Endothelial cell of umbilical vein (primary cell): ENCODE data around the gene CDK6. TPM values are rescaled to one million over a fixed set of nuclear protein-coding genes. Genes with fewer than 3 reads are reported as not detected.

Experiments used
- BruUV-seq: library from RNA; stranded (reverse); fragments of 400-500 nt; replicated peaks from 2 replicates; lab custom pipeline; 2021; lab: Mats Ljungman, UMichigan
- CTCF ChIA-PET: fragments of 300-600, 350-600 bp; sonication (Branson Sonifier 250); formaldehyde crosslinking; loops from one replicate; lab custom pipeline; 2021; ENCODE audit warnings: antibody characterized with exemption, inconsistent platforms; lab: Charles Lee
- POLR2A ChIA-PET: fragments of 300-600, 350-600 bp; sonication (Branson Sonifier 250); formaldehyde crosslinking; loops from one replicate; lab custom pipeline; 2021; ENCODE audit warnings: antibody characterized with exemption, inconsistent platforms; lab: Charles Lee
- DNase-seq: peaks from one replicate; pipeline ENCODE4 v3.0.0-alpha.2; 2011; ENCODE audit warnings: low read depth, low spot score
- FAIRE-seq: peaks from 2 replicates; lab custom pipeline; 2011; peaks lifted over from hg19 to GRCh38; lab: Jason Lieb, UNC
- H2AFZ ChIP-seq: 2 replicates; pipeline ENCODE4 v1.6.0; 2012; ENCODE audit warnings: low read depth, low read length, control low read depth, inconsistent platforms
- H3K27ac ChIP-seq: 2 replicates; pipeline ENCODE4 v1.5.1; 2011; ENCODE audit warnings: low read depth, mild to moderate bottlenecking, control low read depth, low read length, moderate library complexity; ENCODE audit not compliant: insufficient read depth
- H3K27me3 ChIP-seq, 2 experiments: 2 replicates each; pipeline versions ENCODE4 v1.6.0 to v1.6.1; 2011; ENCODE audit warnings: low read length in 2 of 2, mixed read lengths in 1 of 2; ENCODE audit not compliant: control insufficient read depth in 2 of 2, insufficient read depth in 2 of 2
- H3K36me3 ChIP-seq, 2 experiments: 2 replicates in 1 of 2; 3 replicates in 1 of 2; pipeline ENCODE4 v1.5.1; 2011; ENCODE audit warnings: low read length in 2 of 2, mild to moderate bottlenecking in 1 of 2, moderate library complexity in 1 of 2; ENCODE audit not compliant: control insufficient read depth in 2 of 2, insufficient read depth in 2 of 2; ENCODE audit errors: extremely low read depth in 1 of 2
- H3K4me1 ChIP-seq: 3 replicates; pipeline ENCODE4 v1.5.1; 2011; ENCODE audit warnings: mild to moderate bottlenecking, low read length; ENCODE audit not compliant: control insufficient read depth, insufficient read depth; ENCODE audit errors: extremely low read depth
- H3K4me2 ChIP-seq: 2 replicates; pipeline ENCODE4 v1.6.1; 2011; ENCODE audit warnings: low read length, control low read depth, mixed read lengths; ENCODE audit not compliant: insufficient read depth
- H3K4me3 ChIP-seq, 3 experiments: fragments of 200-600 bp in 1 of 3; sonication (generic), shearing (Covaris generic) in 1 of 3; replicated peaks in 1 of 3; 2 replicates each; pipeline ENCODE4 v1.5.1; 2011 to 2016; ENCODE audit warnings: control low read depth in 3 of 3, low read length in 3 of 3, mild to moderate bottlenecking in 2 of 3, inconsistent platforms in 1 of 3, low read depth in 1 of 3, moderate library complexity in 1 of 3; ENCODE audit not compliant: insufficient read depth in 1 of 3
- H3K79me2 ChIP-seq: 2 replicates; pipeline ENCODE4 v1.6.0; 2012; ENCODE audit warnings: low read length, inconsistent platforms; ENCODE audit not compliant: control insufficient read depth, insufficient read depth
- H3K9ac ChIP-seq: replicated peaks from 2 replicates; pipeline ENCODE3; 2011; ENCODE audit warnings: low read length, control low read depth; ENCODE audit not compliant: insufficient read depth; ENCODE audit errors: extremely low read depth
- H3K9me1 ChIP-seq: replicated peaks from 3 replicates; pipeline ENCODE4 v1.6.0; 2011; ENCODE audit warnings: mild to moderate bottlenecking, low read length; ENCODE audit not compliant: control insufficient read depth, insufficient read depth; ENCODE audit errors: extremely low read depth
- H3K9me3 ChIP-seq: replicated peaks from 2 replicates; pipeline ENCODE4 v1.5.1; 2012; ENCODE audit warnings: low read length, inconsistent platforms; ENCODE audit not compliant: control insufficient read depth, insufficient read depth
- H4K20me1 ChIP-seq: replicated peaks from 2 replicates; pipeline ENCODE3; 2011; ENCODE audit warnings: mild to moderate bottlenecking, low read length; ENCODE audit not compliant: control insufficient read depth, insufficient read depth; ENCODE audit errors: extremely low read depth
- CTCF ChIP-seq, 2 donors: IDR thresholded peaks; 1 replicate in 1 of 2; 2 replicates in 1 of 2; pipeline ENCODE4 v1.5.1; 2011; ENCODE audit warnings: low read length in 2 of 2, mild to moderate bottlenecking in 2 of 2, moderate library complexity in 2 of 2, control low read depth in 1 of 2, inconsistent platforms in 1 of 2, low read depth in 1 of 2; ENCODE audit not compliant: insufficient read depth in 1 of 2; ENCODE audit errors: extremely low read depth in 1 of 2
- EZH2 ChIP-seq: IDR thresholded peaks from 2 replicates; pipeline ENCODE4 v1.6.1; 2012; ENCODE audit warnings: borderline replicate concordance, low read depth, mild to moderate bottlenecking, moderate library complexity, low read length, inconsistent platforms; ENCODE audit not compliant: severe bottlenecking
- FOS ChIP-seq: IDR thresholded peaks from 2 replicates; pipeline ENCODE4 v1.6.1; 2011; ENCODE audit warnings: mild to moderate bottlenecking, low read length, moderate library complexity, borderline replicate concordance; ENCODE audit not compliant: insufficient read depth
- GATA2 ChIP-seq: IDR thresholded peaks from 2 replicates; pipeline ENCODE4 v1.7.0; 2011; ENCODE audit warnings: low read depth, mild to moderate bottlenecking, moderate library complexity, mixed read lengths, low read length; ENCODE audit not compliant: insufficient read length, insufficient read depth
- JUN ChIP-seq: IDR thresholded peaks from 2 replicates; pipeline ENCODE4 v1.6.1; 2011; ENCODE audit warnings: borderline replicate concordance, low read depth; ENCODE audit not compliant: insufficient read length, insufficient read depth
- MAX ChIP-seq: IDR thresholded peaks from 2 replicates; pipeline ENCODE4 v1.6.1; 2011; ENCODE audit not compliant: insufficient read depth, insufficient read length
- MYC ChIP-seq: IDR thresholded peaks from one replicate; pipeline ENCODE4 v1.6.1; 2011; ENCODE audit warnings: mild to moderate bottlenecking, low read depth, low read length
- POLR2A ChIP-seq: IDR thresholded peaks from 2 replicates; pipeline ENCODE4 v1.6.1; 2012; ENCODE audit warnings: low read depth, mild to moderate bottlenecking, control low read depth, low read length
- POLR2AphosphoS5 ChIP-seq: IDR thresholded peaks from 2 replicates; pipeline ENCODE4 v1.6.1; 2012; ENCODE audit warnings: low read depth, mild to moderate bottlenecking, control low read depth, low read length, moderate library complexity; ENCODE audit not compliant: insufficient read depth
- dilution Hi-C: fragments of 300-500 bp; cut with MboI; formaldehyde crosslinking; loops from one replicate; pipeline ENCODE4 v1.15.0; 2019; ENCODE audit warnings: low sequenced_read_pairs; ENCODE audit not compliant: extremely low pct_ligation_motif_present
- intact Hi-C: fragments of 100-400 bp; cut with micrococcal nuclease; formaldehyde crosslinking; loops from one replicate; pipeline ENCODE4 v1.10.0; 2022
- polyA plus RNA-seq, 4 experiments: library from polyadenylated mRNA; depleted of rRNA in 3 of 4; stranded (reverse) in 3 of 4; unstranded in 1 of 4; fragments of >200 nt; gene quantifications; 2 replicates each; pipeline versions ENCODE4 v1.2.1 to v1.2.3, GENCODE V29; 2011 to 2012; ENCODE audit warnings: missing spikeins in 1 of 4
- total RNA-seq: library from RNA; stranded (reverse); gene quantifications from 2 replicates; pipeline ENCODE4 v1.2.3, GENCODE V29; 2021

Gene CDK6
- total and polyA plus RNA-seq, 2 donors (not counting 3 experiments of a cell fraction or from before 2014, with no cell fraction given) = 6.0 to 28.2 TPM

- Histone ChIP-seq H3K36me3 (no peaks in the 10 kb centered on the region), H2AFZ (no peak overlapping the region), H3K79me2 (no peaks in the 10 kb centered on the region), H4K20me1 (no peaks in the 10 kb centered on the region), H3K4me3 (no peak overlapping the region), H3K9ac (no peak overlapping the region), H3K4me2 (no peak overlapping the region), H3K9me3 (no peaks in the 10 kb centered on the region), H3K9me1 (no peaks in the 10 kb centered on the region), H3K4me1 (peaks cover 44% of the 10 kb centered on the region), H3K27me3 (no peaks in the 10 kb centered on the region), H3K27ac (no peak overlapping the region)
- intact Hi-C loops = no loop called here
- DNase-seq = no peak
- POLR2A ChIA-PET = no interaction called here
- no peak for FAIRE-seq
- BruUV-seq = no TSS peak
- dilution Hi-C loops = no loop called here
- CTCF ChIA-PET = interaction anchor here (1.1 to 6.0 kb wide), 4 partner anchors 24 to 143 kb away, joined by 5 to 77 read pairs (median 10); no protein-coding TSS in a partner anchor
- no peak for TF ChIP-seq GATA2
- no peak for TF ChIP-seq CTCF (IDR thresholded peaks at IDR 0.05; ENCODE audit: extremely low read depth in 1 of 2, insufficient read depth in 1 of 2, low read depth in 1 of 2, low read length in 2 of 2)
- no peak for TF ChIP-seq JUN
- TF ChIP-seq POLR2A = no peak
- no peak for TF ChIP-seq MAX
- TF ChIP-seq EZH2 = no peak
- TF ChIP-seq FOS = no peak
- no peak for TF ChIP-seq MYC
- TF ChIP-seq POLR2AphosphoS5 = no peak
These were observed 142.2 kb downstream of the CDK6 start for GRCh38 chr7:92694211-92694610.
